Fibroblast of lung (primary cell): Measurements from ENCODE around the gene NHERF1. TPM values are rescaled to one million over a fixed set of nuclear protein-coding genes. Genes with fewer than 3 reads are reported as not detected.

ENCODE experiments used
- DNase-seq, 2 donors: peaks; one replicate each; pipeline versions ENCODE4 v3.0.0 to v3.0.0-alpha.2; 2010; ENCODE audit warnings: low read depth in 2 of 2
- H2AFZ ChIP-seq: 2 replicates; pipeline ENCODE4 v1.5.1; 2012; ENCODE audit warnings: low read length, control low read depth, inconsistent platforms
- H3K27ac ChIP-seq: 2 replicates; pipeline ENCODE4 v1.5.1; 2011; ENCODE audit warnings: low read length, control low read depth; ENCODE audit not compliant: insufficient read depth
- H3K27me3 ChIP-seq: 2 replicates; pipeline ENCODE4 v1.5.1; 2011; ENCODE audit warnings: mild to moderate bottlenecking, low read length; ENCODE audit not compliant: control insufficient read depth, insufficient read depth
- H3K36me3 ChIP-seq: 2 replicates; pipeline ENCODE4 v1.5.1; 2011; ENCODE audit warnings: low read length; ENCODE audit not compliant: control insufficient read depth, insufficient read depth
- H3K4me1 ChIP-seq: 2 replicates; pipeline ENCODE4 v1.5.1; 2011; ENCODE audit warnings: low read length; ENCODE audit not compliant: control insufficient read depth, insufficient read depth; ENCODE audit errors: extremely low read depth
- H3K4me2 ChIP-seq: 2 replicates; pipeline ENCODE4 v1.5.1; 2011; ENCODE audit warnings: low read length, control low read depth; ENCODE audit not compliant: insufficient read depth; ENCODE audit errors: extremely low read depth
- H3K4me3 ChIP-seq, 4 experiments: fragments of 200-600 bp in 1 of 4; sonication (generic) in 1 of 4; replicated peaks in 1 of 4; 2 replicates each; pipeline ENCODE4 v1.5.1; 2011 to 2016; ENCODE audit warnings: low read length in 4 of 4, low read depth in 3 of 4, mild to moderate bottlenecking in 3 of 4, control low read depth in 2 of 4, inconsistent platforms in 1 of 4, mixed read lengths in 1 of 4; ENCODE audit not compliant: insufficient read depth in 1 of 4; ENCODE audit errors: control extremely low read depth in 1 of 4
- H3K79me2 ChIP-seq: 2 replicates; pipeline ENCODE4 v1.5.1; 2012; ENCODE audit warnings: mild to moderate bottlenecking, low read length, inconsistent platforms; ENCODE audit not compliant: control insufficient read depth, insufficient read depth
- H3K9ac ChIP-seq: 2 replicates; pipeline ENCODE4 v1.5.1; 2011; ENCODE audit warnings: mild to moderate bottlenecking, low read length, control low read depth; ENCODE audit not compliant: insufficient read depth
- H3K9me3 ChIP-seq: 2 replicates; pipeline ENCODE4 v1.5.1; 2012; ENCODE audit warnings: low read depth, low read length; ENCODE audit not compliant: control insufficient read depth, insufficient read depth
- H4K20me1 ChIP-seq: 2 replicates; pipeline ENCODE4 v1.5.1; 2011; ENCODE audit warnings: low read length; ENCODE audit not compliant: control insufficient read depth, insufficient read depth; ENCODE audit errors: extremely low read depth
- EZH2 ChIP-seq: IDR thresholded peaks from 2 replicates; pipeline ENCODE4 v1.5.1; 2012; ENCODE audit warnings: low read length, control low read depth, mild to moderate bottlenecking; ENCODE audit errors: missing control alignments
- polyA plus RNA-seq, 2 donors: library from polyadenylated mRNA; depleted of rRNA in 1 of 2; stranded (reverse) in 1 of 2; unstranded in 1 of 2; fragments of >200 nt; gene quantifications; 2 replicates each; pipeline ENCODE4 v1.2.1, GENCODE V29; 2011 to 2012; ENCODE audit warnings: missing spikeins in 1 of 2
- total RNA-seq: library from RNA; depleted of rRNA; stranded (reverse); fragments of >200 nt; gene quantifications from 2 replicates; pipeline ENCODE4 v1.2.1, GENCODE V29; 2014
- TF ChIP-seq, protein P1 (sequence below), 2 donors: IDR thresholded peaks in 1 of 2; conservative IDR thresholded peaks in 1 of 2; 1 replicate in 1 of 2; 2 replicates in 1 of 2; pipeline ENCODE4 v1.5.1; 2011 to 2012; ENCODE audit warnings: low read length in 2 of 2, control low read depth in 1 of 2, inconsistent platforms in 1 of 2, low read depth in 1 of 2, mild to moderate bottlenecking in 1 of 2

Gene NHERF1
- total and polyA plus RNA-seq, 2 donors (not counting 1 experiment from before 2014, with no cell fraction given): 10.2 to 13.9 TPM

DNA sequence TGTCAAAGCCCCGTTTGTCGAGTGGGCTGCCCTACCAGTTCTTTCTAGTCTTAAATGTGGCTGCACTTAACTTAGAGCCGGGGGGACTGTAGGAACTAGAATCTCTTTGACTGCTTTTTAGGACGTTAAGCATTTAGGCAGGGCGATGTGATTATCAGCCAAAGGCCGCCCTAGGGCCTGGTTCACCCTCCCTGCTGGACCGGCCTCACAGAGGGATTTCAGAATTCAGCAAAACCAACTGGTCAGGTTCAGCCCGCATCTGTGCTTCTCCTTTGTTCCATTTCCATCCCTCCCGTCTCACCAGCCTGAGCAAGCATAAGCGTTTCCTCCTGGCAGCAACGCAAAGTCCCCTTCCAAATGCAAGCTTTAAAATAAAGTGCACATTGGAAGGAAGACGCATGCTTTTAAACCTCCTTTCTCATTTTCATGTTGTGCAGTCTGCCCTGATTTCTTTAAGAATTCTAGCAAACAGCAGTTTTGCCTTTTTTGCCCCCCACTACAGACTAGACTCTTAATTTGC, 44.2 kb downstream of the NHERF1 start:
- Histone ChIP-seq H3K4me1 (no peaks in the 10 kb centered on the region), H3K4me3 (no peak overlapping the region), H3K9ac (no peak overlapping the region), H3K36me3 (peaks cover 13% of the 10 kb centered on the region), H3K27ac (no peak overlapping the region), H3K27me3 (no peaks in the 10 kb centered on the region), H3K79me2 (no peaks in the 10 kb centered on the region), H3K9me3 (no peaks in the 10 kb centered on the region), H4K20me1 (no peaks in the 10 kb centered on the region), H2AFZ (no peak overlapping the region), H3K4me2 (no peak overlapping the region)
- DNase-seq: no peak
- no peak for TF ChIP-seq EZH2
- TF ChIP-seq, protein P1, sequence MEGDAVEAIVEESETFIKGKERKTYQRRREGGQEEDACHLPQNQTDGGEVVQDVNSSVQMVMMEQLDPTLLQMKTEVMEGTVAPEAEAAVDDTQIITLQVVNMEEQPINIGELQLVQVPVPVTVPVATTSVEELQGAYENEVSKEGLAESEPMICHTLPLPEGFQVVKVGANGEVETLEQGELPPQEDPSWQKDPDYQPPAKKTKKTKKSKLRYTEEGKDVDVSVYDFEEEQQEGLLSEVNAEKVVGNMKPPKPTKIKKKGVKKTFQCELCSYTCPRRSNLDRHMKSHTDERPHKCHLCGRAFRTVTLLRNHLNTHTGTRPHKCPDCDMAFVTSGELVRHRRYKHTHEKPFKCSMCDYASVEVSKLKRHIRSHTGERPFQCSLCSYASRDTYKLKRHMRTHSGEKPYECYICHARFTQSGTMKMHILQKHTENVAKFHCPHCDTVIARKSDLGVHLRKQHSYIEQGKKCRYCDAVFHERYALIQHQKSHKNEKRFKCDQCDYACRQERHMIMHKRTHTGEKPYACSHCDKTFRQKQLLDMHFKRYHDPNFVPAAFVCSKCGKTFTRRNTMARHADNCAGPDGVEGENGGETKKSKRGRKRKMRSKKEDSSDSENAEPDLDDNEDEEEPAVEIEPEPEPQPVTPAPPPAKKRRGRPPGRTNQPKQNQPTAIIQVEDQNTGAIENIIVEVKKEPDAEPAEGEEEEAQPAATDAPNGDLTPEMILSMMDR (conservative IDR thresholded peaks at IDR 0.05 in 1 of 2, IDR thresholded peaks at IDR 0.05 in 1 of 2; ENCODE audit: low read depth in 1 of 2, low read length in 2 of 2): no peak

- H4K20me1 ChIP-seq: no peaks in the 10 kb centered on the region
- H3K4me2 ChIP-seq: no peak overlapping the region
- no peaks in the 10 kb centered on the region for H3K27me3 ChIP-seq
- no peaks in the 10 kb centered on the region for H3K79me2 ChIP-seq
- H3K4me1 ChIP-seq: peaks cover 2% of the 10 kb centered on the region
- TF ChIP-seq, protein P1 (conservative IDR thresholded peaks at IDR 0.05 in 1 of 2, IDR thresholded peaks at IDR 0.05 in 1 of 2; ENCODE audit: low read depth in 1 of 2, low read length in 2 of 2): no peak
- no peak for TF ChIP-seq EZH2
- H2AFZ ChIP-seq: no peak overlapping the region
- no peak overlapping the region for H3K27ac ChIP-seq
- peaks cover 10% of the 10 kb centered on the region for H3K36me3 ChIP-seq
- no peaks in the 10 kb centered on the region for H3K9me3 ChIP-seq
- no peak overlapping the region for H3K4me3 ChIP-seq
- no peak overlapping the region for H3K9ac ChIP-seq
- no peak for DNase-seq
Measured at GRCh38 chr17:74795327-74796020, 47.0 kb downstream of the NHERF1 start.

DNA sequence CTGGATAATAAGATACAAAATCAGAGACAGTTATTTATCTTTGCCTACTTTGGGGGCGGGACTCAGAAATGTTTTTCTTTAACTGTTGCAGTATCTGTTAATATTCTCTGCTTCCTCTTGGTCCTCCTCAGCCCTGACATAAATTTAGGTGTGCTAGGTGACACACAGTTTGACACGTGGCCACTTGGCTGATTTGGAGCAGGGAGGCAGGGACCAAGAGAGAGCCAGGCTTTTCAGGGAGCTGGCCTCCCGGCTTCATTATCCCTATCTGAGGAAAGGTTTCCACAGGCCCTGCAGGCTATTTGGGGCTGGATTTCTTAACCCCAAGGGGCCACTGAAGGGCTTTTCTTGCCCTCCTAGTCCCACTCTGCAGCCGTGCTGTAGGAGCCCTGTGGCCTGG, 47.8 kb downstream of the NHERF1 start:
- Histone ChIP-seq H3K27me3 (no peaks in the 10 kb centered on the region), H3K36me3 (peaks cover 12% of the 10 kb centered on the region), H3K4me1 (peaks cover 2% of the 10 kb centered on the region), H3K9me3 (no peaks in the 10 kb centered on the region), H2AFZ (no peak overlapping the region), H4K20me1 (no peaks in the 10 kb centered on the region), H3K9ac (no peak overlapping the region), H3K79me2 (no peaks in the 10 kb centered on the region), H3K4me3 (no peak overlapping the region), H3K27ac (no peak overlapping the region), H3K4me2 (no peak overlapping the region)
- DNase-seq: no peak
- TF ChIP-seq, protein P1 (conservative IDR thresholded peaks at IDR 0.05 in 1 of 2, IDR thresholded peaks at IDR 0.05 in 1 of 2; ENCODE audit: low read depth in 1 of 2, low read length in 2 of 2): no peak
- no peak for TF ChIP-seq EZH2
